ENCODE data around the gene MYOC.
A peak's percentile ranks its signal among the peaks of the same experiment; 100 is the strongest.
"Not testable (repeated sequence)": the region's sequence is repeated elsewhere in the genome, so short reads cannot be mapped to it uniquely, and the experiment has no call there.

The MYOC gene

DNA sequence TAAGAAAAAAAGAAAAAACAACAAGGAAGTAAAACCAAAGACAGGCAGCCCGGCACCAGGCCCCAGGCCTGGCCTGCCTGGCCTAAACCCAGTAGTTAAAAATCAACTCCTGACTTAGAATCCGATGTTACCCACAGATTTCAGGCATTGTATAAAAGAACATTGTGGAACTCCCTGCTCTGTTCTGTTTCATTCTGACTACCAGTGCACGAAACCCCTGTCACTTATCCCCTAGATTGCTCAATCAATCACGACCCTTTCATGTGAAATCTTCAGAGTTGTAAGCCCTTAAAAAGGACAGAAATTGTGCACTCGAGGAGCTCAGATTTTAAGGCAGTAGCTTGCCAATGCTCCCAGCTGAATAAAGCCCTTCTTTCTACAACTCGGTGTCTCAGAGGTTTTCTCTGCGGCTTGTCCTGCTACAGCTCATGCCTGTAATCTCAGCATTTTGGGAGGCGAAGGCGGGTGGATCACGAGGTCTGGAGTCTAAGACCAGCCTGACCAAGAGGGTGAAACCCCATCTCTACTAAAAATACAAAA lies 46.0 kb downstream of the MYOC start:
- DNase-seq (ENCODE audit: low spot score): peak; percentile 21

DNA sequence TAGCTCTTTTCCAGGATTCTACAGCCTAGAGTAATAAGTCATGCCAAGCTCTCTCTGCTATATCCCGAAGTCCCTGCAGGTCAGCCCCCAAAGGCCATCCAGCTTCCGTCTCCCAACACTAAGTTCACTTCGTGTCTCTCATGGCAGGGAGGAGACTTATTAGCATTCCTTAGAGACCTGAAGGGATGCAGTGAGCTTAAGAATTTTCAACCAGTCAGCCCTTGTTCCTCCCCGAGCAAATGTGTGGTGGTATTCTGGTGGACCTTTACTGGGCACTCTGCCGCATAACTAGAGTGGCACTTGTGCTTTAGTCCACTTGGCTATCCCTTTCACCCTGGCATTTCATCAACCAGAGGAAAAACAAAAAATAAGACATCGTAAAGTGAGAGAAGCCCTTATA lies 49.4 kb downstream of the MYOC start:
- DNase-seq (ENCODE audit: low spot score): not testable (repeated sequence)

DNA sequence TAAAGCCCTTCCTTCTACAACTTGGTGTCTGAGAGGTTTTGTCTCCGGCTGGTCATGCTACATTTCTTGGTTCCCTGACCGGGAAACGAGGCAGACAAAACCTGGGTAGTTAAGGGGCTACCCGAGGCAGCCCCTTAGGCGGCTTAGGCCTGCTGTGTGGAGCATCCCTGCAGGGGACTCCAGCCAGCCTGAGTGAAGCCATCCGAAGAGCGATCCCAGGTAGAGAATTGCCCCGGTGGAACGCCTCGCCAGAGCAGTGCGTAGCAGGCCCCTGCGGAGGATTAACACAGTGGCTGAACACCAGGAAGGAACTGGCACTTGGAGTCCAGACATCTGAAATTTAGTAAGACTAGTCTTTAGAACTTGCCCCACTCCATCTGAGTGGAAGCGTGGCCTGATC lies 51.6 kb downstream of the MYOC start:
- DNase-seq (ENCODE audit: low spot score): no peak

DNA sequence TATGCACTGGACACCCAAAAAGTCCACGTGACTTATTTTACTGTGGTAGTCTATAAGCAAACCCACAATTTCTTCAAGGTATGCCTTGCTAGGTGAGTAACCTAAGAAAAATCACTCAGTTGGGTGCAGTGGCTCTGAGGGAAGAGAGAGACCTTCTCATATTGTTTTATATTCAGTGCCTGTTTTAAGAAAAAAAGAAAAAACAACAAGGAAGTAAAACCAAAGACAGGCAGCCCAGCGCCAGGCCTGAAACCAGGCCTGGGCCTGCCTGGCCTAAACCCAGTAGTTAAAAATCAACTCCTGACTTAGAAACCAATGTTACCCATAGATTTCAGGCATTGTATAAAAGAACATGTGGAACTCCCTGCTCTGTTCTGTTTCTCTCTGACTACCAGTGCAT lies 52.2 kb downstream of the MYOC start:
- not testable (repeated sequence) for DNase-seq (ENCODE audit: low spot score)

DNA sequence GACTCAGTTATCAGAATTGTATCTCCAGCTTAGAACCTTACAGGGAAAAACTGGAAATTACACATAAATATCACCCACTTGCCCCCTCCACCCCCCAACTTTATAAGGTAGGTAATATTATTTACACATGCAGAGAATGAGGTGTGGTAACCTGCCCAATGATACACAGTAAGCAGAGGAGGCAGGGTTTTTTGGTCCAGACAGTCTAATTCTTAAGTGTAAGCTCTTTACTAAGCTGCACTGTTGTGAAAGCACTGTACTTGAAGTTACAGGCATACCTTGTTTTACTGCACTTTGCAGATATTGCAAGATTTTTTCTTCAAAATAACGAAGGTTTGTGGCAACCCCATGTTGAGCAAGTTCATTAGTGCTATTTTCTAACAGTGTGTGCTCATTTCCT lies 55.3 kb downstream of the MYOC start:
- DNase-seq (ENCODE audit: low spot score): no peak

DNA sequence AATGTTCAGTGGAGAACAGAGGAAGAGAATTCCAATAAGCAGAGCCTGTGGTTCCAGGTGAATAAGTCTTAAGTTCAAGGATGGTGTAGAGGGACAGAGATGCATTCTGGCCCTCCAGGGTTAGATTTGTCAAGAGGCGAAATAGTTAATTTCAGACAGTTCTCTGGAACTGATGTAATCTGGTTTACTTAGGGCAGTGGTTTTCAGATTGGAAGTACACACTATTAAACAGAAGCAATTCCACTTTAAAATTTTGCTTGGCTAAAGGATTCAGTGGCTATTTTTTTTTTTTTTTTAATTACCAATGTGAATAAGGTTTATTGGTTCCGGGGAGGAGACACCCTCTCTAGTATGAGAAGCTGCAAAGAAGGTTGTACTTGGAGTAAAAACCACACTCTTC lies 55.8 kb downstream of the MYOC start:
- no peak for DNase-seq (ENCODE audit: low spot score)

DNA sequence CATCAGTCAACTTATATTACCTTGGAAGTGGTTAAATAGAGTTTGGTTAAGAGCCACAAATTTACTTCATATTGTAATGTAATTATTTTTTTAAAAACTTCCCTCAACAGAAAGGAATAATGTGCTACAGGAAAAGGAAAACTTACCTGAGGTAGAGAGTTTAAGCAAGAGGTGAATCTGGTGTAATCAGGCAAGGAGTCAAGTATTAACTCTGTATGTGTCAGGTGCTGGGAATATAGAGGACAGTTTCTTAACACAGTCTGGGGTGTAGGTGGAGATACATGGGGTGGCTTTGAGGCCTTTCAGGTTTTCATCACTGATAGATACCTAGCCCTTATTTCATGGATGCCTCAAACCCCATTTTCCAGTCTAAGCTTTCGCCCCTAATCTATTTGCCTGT lies 56.4 kb downstream of the MYOC start:
- no peak for DNase-seq (ENCODE audit: low spot score)

DNA sequence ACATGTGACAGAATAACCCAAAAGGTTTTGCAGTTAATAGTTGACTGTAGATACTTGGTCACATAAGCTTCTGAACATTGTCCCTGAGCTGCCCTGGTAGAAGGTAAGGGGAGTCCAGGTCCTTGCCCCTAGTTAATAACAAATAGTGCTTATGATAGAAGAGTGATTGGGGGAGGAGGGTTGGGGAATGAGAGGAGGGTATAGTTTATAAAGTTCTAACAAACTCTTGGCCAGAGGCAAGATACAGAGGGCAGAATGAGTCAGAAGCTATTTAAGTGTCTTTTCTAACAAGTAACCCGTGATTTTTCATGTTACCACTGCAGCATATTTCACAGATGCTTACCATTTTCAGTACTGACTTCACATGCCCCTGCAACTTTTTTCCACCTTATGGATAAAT lies 57.2 kb downstream of the MYOC start:
- DNase-seq (ENCODE audit: low spot score): no peak

DNA sequence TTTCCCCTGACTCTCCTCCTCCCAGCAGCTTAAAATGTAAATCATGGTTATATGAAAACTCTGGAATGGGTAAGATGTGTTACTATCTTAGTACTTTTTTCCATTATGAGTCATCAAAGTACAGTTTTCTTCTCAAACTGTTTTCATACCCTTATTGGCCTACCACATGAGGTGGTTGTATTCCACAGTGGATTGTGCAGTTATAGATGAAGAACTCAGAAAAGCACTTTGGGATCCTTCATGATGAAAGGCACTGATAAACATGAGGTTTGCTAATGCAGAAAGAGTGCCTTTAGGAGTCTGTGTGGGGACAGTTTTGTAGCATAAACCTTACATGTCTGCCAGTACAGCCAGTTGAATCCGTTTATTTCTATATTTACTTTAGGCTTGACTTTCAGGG lies 62.5 kb downstream of the MYOC start:
- no peak for DNase-seq (ENCODE audit: low spot score)

DNA sequence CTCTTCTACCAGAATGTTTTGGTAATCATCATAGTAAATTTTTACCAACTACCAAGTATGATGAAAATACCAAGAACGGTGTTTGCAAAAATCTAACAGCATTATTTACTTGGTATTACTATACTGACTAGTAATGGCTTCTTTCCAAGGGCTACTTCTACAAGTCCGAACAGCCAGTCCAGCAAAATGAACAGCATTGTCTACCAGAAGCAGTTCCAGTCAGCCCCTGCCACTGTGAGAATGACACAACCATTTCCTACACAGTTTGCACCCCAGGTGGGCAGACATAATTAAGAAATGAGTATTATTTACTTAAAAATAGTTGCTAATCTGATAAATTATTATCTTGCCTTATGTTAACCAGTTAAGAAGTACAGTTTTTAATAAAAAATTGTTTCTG lies 64.3 kb downstream of the MYOC start:
- DNase-seq (ENCODE audit: low spot score): no peak

DNA sequence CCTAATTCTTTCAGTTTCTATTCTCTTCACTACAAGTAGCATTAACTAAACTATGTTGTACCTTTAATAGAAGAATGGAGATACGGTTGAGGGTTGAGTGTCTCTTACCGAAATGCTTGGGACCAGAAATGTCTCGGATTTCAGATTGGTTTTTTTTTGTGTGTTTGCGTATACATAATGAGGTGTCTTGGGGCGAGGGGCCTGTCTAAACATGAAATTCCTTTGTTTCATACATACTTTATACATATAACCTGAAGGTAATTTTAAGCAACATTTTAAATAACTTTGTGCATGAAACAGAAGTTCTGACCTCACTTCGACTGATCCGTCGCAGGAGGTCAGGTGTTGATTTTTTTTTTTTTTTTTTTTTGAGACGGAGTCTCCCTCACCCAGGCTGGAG lies 66.8 kb downstream of the MYOC start:
- DNase-seq (ENCODE audit: low spot score): no peak

Data from putamen (tissue), 1 donor.